ENCODE results near the gene VASP. TPM values are rescaled to one million over a fixed set of nuclear protein-coding genes. Genes with fewer than 3 reads are reported as not detected.
"Not testable (repeated sequence)": the region's sequence is repeated elsewhere in the genome, so short reads cannot be mapped to it uniquely, and the experiment has no call there.

Gene VASP
- total RNA-seq, 1 donor from 2014 or later, result 59.0 TPM

GRCh38 chr19:45507872-45508416 lies 665 bp downstream of the VASP start:
- DNase-seq (ENCODE audit: low read depth), result no peak
- Histone ChIP-seq H3K27me3 (ENCODE audit: control insufficient read depth, insufficient read depth, low read length) (no peaks in the 10 kb centered on the region), H3K36me3 (ENCODE audit: control insufficient read depth, insufficient read depth, low read length) (peaks cover 4% of the 10 kb centered on the region), H3K4me3 (ENCODE audit: low read depth, low read length) (peak overlapping the region; percentile 94)
- TF ChIP-seq CTCF (IDR thresholded peaks at IDR 0.05; ENCODE audit: insufficient read depth, low read length, severe bottlenecking), result no peak
- no peak for FAIRE-seq

DNA sequence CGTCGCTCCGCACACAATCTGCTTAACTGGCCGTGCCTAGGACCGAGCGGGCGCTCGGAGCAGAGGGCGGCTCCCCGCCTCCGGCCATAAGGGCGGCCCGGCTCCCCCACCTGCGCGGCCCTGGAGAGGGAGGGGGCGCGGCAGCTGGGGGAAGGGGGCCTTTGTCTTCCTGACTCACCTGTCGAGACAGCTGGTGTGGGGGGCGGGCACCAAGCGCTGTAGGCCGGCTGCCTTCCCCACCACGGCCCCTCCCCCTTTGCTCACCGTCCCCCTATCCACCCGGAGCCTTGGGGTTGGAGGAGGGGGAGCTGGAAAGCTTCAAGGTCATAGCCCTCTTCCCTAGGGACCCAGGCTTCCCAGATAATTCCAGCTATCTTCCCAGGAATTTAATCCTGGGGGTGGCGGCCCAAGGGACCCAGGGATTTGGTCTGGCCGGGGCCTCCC lies 1.2 kb downstream of the VASP start:
- Histone ChIP-seq H3K36me3 (ENCODE audit: control insufficient read depth, insufficient read depth, low read length) (peaks cover 6% of the 10 kb centered on the region), H3K4me3 (ENCODE audit: low read depth, low read length) (peak overlapping the region; percentile 94), H3K27me3 (ENCODE audit: control insufficient read depth, insufficient read depth, low read length) (no peaks in the 10 kb centered on the region)
- no peak for TF ChIP-seq CTCF (IDR thresholded peaks at IDR 0.05; ENCODE audit: insufficient read depth, low read length, severe bottlenecking)
- DNase-seq (ENCODE audit: low read depth), result peak; percentile 30
- FAIRE-seq, result no peak

- H3K36me3 ChIP-seq (ENCODE audit: control insufficient read depth, insufficient read depth, low read length), result peaks cover 6% of the 10 kb centered on the region
- peak; percentile 20 for DNase-seq (ENCODE audit: low read depth)
- peak overlapping the region; percentile 94 for H3K4me3 ChIP-seq (ENCODE audit: low read depth, low read length)
- no peak for TF ChIP-seq CTCF (IDR thresholded peaks at IDR 0.05; ENCODE audit: insufficient read depth, low read length, severe bottlenecking)
- H3K27me3 ChIP-seq (ENCODE audit: control insufficient read depth, insufficient read depth, low read length), result no peaks in the 10 kb centered on the region
- no peak for FAIRE-seq
Observed at GRCh38 chr19:45508861-45509691, 1.8 kb downstream of the VASP start.

- H3K4me3 ChIP-seq (ENCODE audit: low read depth, low read length), result peak overlapping the region; percentile 94
- TF ChIP-seq CTCF (IDR thresholded peaks at IDR 0.05; ENCODE audit: insufficient read depth, low read length, severe bottlenecking), result no peak
- peaks cover 6% of the 10 kb centered on the region for H3K36me3 ChIP-seq (ENCODE audit: control insufficient read depth, insufficient read depth, low read length)
- FAIRE-seq, result no peak
- DNase-seq (ENCODE audit: low read depth), result no peak
- H3K27me3 ChIP-seq (ENCODE audit: control insufficient read depth, insufficient read depth, low read length), result no peaks in the 10 kb centered on the region
Observed at GRCh38 chr19:45509692-45510015, 2.4 kb downstream of the VASP start.

DNA sequence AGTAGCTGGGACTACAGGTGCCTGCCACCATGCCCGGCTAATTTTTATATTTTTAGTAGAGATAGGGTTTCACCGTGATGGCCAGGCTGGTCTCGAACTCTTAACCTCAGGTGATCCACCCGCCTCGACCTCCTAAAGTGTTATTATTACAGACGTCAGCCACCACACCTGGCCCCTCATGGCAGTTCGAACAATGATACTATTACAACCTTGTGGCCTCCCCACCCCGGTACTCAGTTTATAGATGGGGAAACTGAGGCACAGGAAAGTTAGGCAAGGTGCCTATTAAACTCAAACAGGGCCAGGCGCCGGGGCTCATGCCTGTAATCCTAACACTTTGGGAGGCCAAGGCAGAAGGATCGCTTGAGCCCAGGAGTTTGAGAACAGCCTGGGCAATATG lies 3.1 kb downstream of the VASP start:
- FAIRE-seq; H3K4me3 ChIP-seq (ENCODE audit: low read depth, low read length); H3K36me3 ChIP-seq (ENCODE audit: control insufficient read depth, insufficient read depth, low read length); DNase-seq (ENCODE audit: low read depth); H3K27me3 ChIP-seq (ENCODE audit: control insufficient read depth, insufficient read depth, low read length): not testable (repeated sequence)

DNA sequence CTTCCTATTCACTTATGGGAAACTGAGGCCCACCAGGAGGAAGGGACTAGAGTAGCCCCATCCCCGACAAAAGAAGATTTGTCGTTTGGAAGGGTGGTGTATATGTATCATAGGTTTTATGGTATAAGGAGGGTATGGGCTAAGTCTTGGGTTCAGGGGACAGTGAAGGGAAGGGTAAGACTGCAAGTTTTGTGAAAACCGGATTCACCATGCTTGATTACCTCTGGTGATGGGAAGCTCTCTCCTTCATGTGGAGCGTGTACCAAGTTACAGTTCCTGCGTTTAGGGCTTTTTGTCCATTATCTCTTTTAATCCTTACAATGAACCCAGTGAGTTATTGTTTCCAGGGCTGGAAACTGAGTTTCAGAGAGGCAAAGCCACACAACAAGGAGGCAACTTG lies 3.8 kb downstream of the VASP start:
- no peak for TF ChIP-seq CTCF (IDR thresholded peaks at IDR 0.05; ENCODE audit: insufficient read depth, low read length, severe bottlenecking)
- no peak overlapping the region for H3K4me3 ChIP-seq (ENCODE audit: low read depth, low read length)
- FAIRE-seq (no peak), DNase-seq (ENCODE audit: low read depth) (no peak)
- H3K36me3 ChIP-seq (ENCODE audit: control insufficient read depth, insufficient read depth, low read length), result peaks cover 10% of the 10 kb centered on the region
- no peaks in the 10 kb centered on the region for H3K27me3 ChIP-seq (ENCODE audit: control insufficient read depth, insufficient read depth, low read length)

All from bronchial epithelial cell (primary cell).